HG03457 (cell line): Measurements from ENCODE around the gene ARMC9.
A peak's percentile ranks its signal among the peaks of the same experiment; 100 is the strongest.

Experiments used
- ATAC-seq: cut with Tn5 transposase; IDR thresholded peaks from one replicate; pipeline ENCODE4 v1.9.1; 2021; ENCODE audit warnings: moderate number of reproducible peaks; ENCODE audit not compliant: unreplicated experiment

Gene ARMC9

DNA sequence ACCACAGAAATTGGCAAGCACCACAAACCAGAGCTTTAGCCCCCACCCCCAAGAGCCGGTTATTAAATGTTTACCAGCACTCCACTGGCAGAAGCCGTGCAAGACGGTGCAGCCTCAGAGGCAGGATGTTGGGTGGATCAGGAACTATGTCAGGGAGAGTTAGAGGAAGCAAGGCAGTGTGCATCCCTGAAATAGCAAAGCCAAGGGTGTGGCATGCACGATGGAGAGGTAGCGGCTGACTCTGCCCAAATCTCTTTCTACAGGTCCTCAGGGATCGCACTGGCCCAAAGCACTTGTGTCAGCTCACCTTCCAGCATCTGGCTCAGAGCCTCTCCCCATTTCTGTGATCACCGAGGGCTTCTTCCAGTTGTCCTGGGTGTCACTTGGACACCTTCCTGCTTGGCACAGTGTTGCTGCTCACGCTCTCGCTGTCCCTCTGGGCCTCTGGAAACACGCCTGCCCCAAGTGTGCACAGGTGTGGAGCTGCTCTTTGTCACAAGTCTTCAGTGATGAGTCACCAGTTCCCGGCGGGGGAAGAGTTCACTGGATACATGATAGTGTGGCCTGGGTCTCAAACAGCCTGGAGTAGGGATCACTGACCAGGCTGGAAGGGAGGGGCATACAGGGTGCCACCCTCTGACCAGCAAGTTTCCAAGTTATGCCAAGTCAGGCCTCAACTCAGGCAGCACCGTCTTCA is 179.7 kb downstream of the ARMC9 start:
- no peak for ATAC-seq

DNA sequence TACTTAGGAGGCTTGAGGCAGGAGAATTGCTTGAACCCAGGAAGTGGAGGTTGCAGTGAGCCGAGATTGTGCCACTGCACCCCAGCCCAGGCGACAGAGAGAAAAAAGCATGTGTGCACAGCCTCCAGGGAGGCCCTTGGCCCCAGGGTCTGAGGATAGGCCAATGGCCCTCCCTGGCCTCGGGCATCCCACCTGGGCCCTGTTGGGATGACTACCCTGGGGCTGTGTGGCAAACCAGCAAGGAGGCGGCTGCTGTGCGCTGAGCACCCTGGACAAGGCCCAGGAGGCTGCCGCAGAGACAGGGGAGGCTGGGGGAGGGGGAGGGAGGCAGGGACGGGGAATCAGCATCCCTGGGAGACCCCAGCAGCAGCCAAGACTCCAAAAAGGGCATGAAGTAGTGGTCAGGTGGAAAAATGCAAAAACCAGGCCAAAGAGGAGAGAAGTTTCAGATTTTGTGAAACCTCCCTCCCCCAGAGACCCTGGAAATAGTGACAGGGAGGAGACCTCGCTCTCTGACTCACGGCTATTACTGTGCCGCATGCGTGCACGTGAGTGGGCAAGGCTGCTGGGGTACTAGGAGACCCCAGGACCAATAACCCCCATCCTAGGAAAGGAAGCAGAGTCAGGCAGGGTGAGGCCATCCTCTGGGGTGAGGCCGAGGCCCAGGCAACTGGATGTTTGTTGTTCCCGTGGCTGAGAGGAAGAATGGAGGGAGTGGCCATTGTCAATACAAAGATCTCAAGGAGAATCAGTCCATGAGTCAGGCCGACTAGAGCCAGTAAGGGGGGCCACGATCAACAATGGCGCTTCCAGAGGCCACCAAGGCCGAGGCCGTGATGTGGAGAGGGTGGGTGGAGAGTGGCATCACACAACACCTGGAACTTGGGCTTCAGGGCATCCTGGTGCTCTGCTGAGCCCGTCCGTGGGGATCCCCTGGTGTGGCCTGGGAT is 181.1 kb downstream of the ARMC9 start:
- ATAC-seq = no peak

- ATAC-seq = no peak
Measured at GRCh38 chr2:231380307-231380706, 181.9 kb downstream of the ARMC9 start.

- no peak for ATAC-seq
Measured at GRCh38 chr2:231380991-231381847, 182.8 kb downstream of the ARMC9 start.

DNA sequence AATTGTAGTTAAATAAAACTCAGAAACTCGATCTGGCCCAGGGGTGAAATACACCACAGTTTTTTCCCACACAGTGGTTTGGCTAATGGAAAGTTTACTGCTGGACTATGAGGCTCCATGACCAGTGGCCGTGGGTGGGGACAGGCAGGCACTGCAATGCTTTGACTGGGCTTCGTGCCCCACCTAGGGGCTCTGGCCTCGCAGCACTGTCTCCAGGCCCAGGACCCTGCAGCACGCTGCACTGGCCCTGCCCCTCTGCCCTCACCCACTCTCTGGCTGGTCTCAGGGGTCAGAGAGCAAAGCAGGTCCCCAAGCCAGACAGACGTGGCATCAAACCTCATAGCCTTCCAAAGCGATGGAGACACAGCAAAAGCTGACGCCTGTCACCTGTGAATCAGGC is 183.7 kb downstream of the ARMC9 start:
- no peak for ATAC-seq

DNA sequence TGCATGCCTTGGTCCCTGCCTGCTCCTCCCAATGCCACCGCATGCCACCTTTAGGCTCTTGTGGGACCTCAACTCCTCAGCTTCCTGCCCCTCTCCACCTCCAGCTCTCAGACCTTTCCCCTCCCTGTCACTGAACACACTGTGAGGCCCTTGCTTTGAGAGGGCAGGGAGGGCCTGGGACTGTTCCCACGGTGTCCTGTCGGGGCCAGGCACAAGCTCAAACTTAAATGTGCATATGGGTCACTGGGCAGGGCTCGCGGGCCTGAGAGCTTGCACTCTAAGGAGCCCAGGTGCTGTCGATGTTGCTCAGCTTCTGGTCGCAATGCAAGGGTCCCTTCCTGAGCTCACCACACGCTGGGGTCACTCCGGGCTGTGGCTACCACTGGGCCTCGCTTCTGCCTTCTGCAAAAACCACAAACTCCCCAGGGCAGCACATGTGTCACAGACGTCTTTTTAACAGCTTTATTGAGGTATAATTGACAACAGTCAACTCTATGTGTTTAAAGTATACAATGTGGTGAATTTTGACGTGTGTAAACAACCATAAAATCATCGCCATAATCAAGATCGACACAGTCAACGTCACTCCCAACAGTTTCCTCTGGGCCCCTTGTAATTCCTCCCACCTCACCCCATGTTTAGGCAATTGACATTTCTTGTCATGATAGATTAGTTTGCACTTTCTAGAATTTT is 185.1 kb downstream of the ARMC9 start:
- no peak for ATAC-seq

DNA sequence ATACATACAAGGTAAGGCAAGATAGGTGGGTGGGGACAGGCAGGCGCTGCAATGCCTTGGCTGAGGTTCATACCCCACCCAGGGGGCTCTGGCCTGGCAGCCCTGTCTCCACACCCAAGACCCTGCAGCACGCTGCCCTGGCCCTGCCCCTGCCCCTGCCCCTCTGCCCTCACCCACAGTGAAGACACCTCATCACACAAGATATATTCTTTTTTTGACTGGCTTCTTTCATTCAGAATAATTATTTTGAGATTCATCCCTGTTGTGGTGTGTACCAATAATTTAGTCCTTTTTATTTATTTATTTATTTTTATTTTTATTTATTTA is 185.6 kb downstream of the ARMC9 start:
- no peak for ATAC-seq

DNA sequence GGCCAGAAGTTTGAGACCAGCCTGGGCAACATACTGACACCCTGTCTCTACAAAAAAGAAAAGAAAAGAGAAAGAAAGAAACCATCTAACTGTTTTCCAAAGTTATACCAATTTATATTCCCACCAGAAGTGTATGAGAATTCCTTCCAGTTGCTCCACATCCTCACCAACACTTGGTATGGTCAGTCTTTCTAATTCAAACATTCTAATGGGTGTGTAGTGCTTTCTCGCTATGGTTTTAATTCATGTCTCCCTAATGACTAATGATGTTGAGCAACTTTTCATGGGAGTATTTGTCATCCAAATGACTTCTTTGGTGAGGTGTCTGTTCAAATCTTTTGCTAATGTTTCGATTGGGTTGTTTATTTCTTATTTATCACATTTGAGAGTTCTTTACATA is 186.5 kb downstream of the ARMC9 start:
- no peak for ATAC-seq

GRCh38 chr2:231385429-231385828 is 187.0 kb downstream of the ARMC9 start:
- ATAC-seq = no peak

GRCh38 chr2:231386446-231386845 is 188.0 kb downstream of the ARMC9 start:
- ATAC-seq = no peak

DNA sequence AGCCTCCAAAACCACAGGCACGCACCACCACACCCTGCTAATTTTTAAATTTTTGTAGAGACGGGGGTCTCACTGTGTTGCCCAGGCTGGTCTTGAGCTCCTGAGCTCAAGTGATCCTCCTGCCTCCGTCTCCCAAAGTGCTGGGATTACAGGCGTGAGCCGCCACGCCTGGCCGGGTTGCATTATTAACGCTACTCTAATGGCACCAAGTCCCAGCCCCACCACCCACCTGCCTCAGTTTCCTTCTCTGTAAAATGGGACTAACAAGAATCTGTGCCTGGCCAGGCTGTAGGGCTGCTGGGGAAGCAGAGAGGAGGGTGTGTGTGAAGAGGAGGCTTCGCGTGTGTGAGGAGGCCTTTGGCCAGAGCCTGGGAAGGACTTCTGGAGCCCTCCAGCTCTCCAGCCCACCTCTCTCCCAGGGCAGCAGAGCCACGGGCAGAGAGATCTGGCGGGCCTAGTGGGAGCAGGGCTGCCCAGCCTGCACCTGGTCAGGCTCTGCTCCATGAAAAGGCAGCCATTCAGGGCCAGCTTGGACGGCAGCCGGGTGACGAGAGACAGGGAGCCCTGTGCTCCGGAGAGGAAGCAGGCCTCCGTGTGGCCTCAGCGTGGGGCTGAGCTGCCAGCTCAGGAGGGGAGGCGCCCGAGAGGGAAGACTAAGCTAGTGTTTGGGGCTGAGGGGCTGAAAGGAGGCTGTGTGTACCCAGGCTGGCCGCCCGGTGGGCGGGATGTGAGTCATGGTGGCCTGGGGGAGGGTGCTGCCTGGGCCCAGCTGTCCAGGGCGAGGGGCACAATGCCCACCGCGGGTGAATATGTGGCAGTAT is 189.7 kb downstream of the ARMC9 start:
- no peak for ATAC-seq

DNA sequence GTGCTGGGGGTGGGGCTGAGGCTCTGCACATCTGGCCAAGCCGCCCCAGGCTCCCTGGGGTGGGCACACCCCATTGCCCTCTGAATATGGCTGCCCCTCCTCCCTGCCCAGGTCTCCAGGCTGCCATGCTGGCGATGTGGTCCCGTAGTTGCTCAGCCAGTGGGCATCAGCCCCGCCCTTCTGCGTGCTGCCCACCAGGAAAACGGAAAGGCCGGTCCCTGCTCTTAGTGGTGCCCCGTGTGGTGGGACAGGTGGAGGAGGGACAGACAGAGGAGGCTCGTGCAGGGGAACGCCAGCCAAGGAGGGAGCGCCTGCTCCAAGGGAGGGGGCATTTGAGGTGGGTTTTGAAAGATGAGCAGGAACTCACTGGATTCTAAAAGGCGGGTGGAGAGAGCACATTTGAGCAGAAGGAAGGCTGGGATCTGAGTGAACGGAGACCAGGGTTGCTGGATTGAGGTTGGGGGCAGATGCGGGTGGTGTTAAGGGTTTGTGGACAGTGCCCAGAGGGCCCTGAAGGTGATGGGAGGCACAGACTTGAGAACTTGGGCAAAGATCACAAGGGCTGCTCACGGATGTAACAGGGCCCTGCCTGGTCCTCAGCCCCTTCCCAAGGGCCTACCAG is 190.4 kb downstream of the ARMC9 start:
- no peak for ATAC-seq

DNA sequence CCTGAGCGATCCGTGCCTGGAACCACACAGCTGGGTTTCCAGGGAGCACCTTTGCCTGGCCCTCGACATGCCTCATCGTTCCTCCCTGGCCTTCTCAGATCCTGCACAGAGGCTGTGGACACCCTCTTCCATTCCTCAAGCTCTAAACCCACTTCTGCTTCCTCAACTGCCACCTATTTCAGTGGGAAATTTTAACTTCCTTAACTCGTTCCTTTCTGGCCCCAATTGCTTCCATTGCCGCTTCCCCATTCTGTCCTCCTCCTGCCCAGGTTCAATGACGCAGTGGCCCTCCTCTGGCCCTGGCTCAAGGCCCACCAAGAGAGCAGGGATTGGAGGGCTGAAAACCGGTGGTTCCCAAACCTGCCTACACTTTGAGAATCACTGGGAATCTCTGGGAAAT is 192.2 kb downstream of the ARMC9 start:
- no peak for ATAC-seq

- no peak for ATAC-seq
Measured at GRCh38 chr2:231391981-231392380, 193.6 kb downstream of the ARMC9 start.

DNA sequence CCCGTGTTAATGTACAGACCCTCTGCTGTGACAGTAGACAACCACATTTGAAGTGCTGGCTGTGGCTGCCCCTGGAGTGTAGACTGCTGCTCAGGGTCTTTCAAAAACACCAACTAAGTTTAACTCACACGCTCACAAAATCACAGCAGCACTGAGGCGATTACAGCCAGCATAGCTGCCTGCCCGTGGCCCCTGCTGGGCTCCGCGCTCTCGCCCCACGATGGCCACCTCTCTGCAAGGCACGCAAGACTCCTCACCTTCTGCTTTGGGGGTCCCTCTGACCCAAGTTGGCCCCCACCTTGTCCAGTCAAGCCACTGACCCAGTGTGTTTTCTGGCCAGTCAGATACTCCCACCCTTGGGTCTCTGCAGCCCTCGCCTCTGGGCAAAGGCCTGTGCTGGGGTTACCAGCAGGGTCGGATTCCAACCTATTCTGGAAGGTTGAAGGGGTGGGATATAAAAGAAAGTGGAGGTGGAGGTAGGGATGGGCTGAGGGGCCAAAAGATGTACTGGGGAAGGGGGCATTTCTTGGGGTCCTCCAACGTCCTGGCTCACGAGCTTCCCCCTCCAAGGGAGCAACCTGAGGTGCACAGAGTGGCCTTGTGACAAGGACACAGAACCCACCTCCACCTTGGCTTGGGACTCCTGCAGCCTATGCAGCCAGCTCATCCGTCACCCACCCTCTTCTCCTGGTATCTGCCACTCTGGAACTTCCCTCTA is 194.2 kb downstream of the ARMC9 start:
- no peak for ATAC-seq

DNA sequence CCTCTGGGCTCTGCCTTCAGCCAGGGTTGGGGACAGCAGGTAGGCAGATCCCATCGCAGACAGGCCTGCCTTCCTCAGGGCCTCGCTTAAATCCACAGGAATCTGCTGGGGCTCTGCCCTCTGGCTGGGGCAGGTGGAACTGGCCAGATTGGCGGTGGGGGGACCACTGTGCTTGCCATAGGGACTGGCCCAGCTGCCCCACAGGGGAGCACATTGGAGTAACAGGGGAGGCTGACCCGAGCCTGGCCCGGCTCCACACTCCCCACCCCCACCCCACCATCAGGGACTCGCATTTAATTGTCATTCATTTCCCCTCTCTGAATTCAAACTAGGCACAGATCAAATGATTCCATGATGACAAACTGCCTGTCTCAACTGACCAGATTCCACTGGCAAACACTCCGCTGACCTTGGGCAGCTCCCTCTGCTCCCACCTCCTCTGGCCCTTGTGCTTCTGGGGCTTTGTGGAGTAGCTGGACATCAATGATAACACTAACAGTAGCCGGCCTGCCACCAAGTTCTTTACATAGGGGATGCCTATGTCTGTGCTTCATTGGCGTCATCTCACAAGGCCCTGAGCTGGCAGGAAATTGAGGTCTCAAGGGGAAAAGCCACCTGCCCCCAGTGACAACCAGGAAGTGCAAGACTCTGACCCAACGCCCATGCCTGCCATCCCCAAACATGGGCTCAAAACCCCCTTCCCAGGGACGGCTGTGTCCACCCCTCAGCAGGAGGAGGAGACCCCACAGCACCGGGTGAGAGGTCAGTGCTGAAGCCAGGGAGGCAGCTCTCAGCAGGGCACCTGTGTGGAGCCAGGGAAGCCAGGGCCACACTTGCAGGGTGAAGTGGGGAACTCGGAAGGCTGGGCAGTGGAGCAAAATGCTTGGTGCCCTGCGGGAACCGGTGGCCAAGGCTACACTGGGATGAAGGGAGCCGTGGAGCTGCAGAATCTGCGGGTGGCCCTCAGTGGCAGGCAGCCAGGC is 195.0 kb downstream of the ARMC9 start:
- ATAC-seq = peak; percentile 32

- peak; percentile 56 for ATAC-seq
Measured at GRCh38 chr2:231394211-231395141, 196.0 kb downstream of the ARMC9 start.
